Measurements from ENCODE around the gene C1QTNF7. TPM values are rescaled to one million over a fixed set of nuclear protein-coding genes. Genes with fewer than 3 reads are reported as not detected.

C1QTNF7 gene
- total RNA-seq, 1 experiment from 2014 or later: not detected

- ATAC-seq (no peak), DNase-seq (ENCODE audit: low read depth, low spot score) (no peak)
- H3K27me3 ChIP-seq (ENCODE audit: insufficient read depth, low read length): no peaks in the 10 kb centered on the region
- no peak overlapping the region for H3K9ac ChIP-seq (ENCODE audit: low read length)
- ChIA-PET RAD21 (ENCODE audit: low non-redundant PET in 1 of 2, low total read pairs in 2 of 2, uncharacterized antibody in 2 of 2, unreplicated experiment in 2 of 2) (no interaction called here), CTCF (no interaction called here), POLR2A (no interaction called here)
- H3K4me1 ChIP-seq (ENCODE audit: control insufficient read depth in 1 of 2, insufficient read depth in 2 of 2, low read length in 2 of 2): peaks cover 5 to 11% of the 10 kb centered on the region in 2 experiments
- no peak overlapping the region for H3K27ac ChIP-seq (ENCODE audit: low read depth, low read length)
- H4K20me1 ChIP-seq (ENCODE audit: insufficient read depth): no peaks in the 10 kb centered on the region
- no TSS peak for BruUV-seq (replicated peaks)
- H3K9me3 ChIP-seq (ENCODE audit: control insufficient read depth in 1 of 2, insufficient read depth in 1 of 2, low read depth in 1 of 2, low read length in 2 of 2): no peaks in the 10 kb centered on the region
- intact Hi-C loops (cut with micrococcal nuclease): no loop called here
- H3K36me3 ChIP-seq (ENCODE audit: control insufficient read depth in 1 of 2, insufficient read depth in 2 of 2, low read length in 2 of 2): 0 out of 4 replicates have a peak, but pooled peaks cover 0 to 3% of the 10 kb centered on the region in 2 experiments
- no peak for TF ChIP-seq SIN3A (IDR thresholded peaks at IDR 0.05; ENCODE audit: low read depth)
- no peak for TF ChIP-seq EZH2 (IDR thresholded peaks at IDR 0.05)
- TF ChIP-seq JUND (IDR thresholded peaks at IDR 0.05): no peak
- no peak for TF ChIP-seq TCF7L2 (IDR thresholded peaks at IDR 0.05; ENCODE audit: borderline replicate concordance, extremely low read depth, insufficient read depth, insufficient read length)
- no peak for TF ChIP-seq POLR2AphosphoS5 (IDR thresholded peaks at IDR 0.05; ENCODE audit: low read depth, low read length)
- TF ChIP-seq RAD21 (IDR thresholded peaks at IDR 0.05; ENCODE audit: low read depth): no peak
- no peak for TF ChIP-seq CEBPB (IDR thresholded peaks at IDR 0.05; ENCODE audit: low read depth)
- no peak for TF ChIP-seq ZNF274 (IDR thresholded peaks at IDR 0.05; ENCODE audit: low read depth, low read length)
- TF ChIP-seq ZFX (IDR thresholded peaks at IDR 0.05): no peak
- no peak for TF ChIP-seq REST (IDR thresholded peaks at IDR 0.05; ENCODE audit: low read depth)
- TF ChIP-seq FOSL1 (IDR thresholded peaks at IDR 0.05; ENCODE audit: low read depth): no peak
- no peak for TF ChIP-seq ATF3 (IDR thresholded peaks at IDR 0.05)
- no peak for TF ChIP-seq ZBTB33 (IDR thresholded peaks at IDR 0.05; ENCODE audit: extremely low read depth, insufficient replicate concordance, low read length)
- TF ChIP-seq EGR1 (IDR thresholded peaks at IDR 0.05; ENCODE audit: low read depth): no peak
- TF ChIP-seq EZH2phosphoT487 (IDR thresholded peaks at IDR 0.05; ENCODE audit: borderline replicate concordance): no peak
- TF ChIP-seq SP1 (IDR thresholded peaks at IDR 0.05; ENCODE audit: low read depth): no peak
- TF ChIP-seq YY1 (IDR thresholded peaks at IDR 0.05; ENCODE audit: extremely low read depth, insufficient replicate concordance, low read depth, low read length): no peak
- no peak overlapping the region for H2AFZ ChIP-seq (ENCODE audit: low read depth, low read length, poor library complexity, severe bottlenecking)
- no peaks in the 10 kb centered on the region for H3K9me2 ChIP-seq (ENCODE audit: insufficient read depth)
- no peak overlapping the region for H3K4me3 ChIP-seq (replicated peaks in 1 of 2; ENCODE audit: low read depth in 1 of 2, low read length in 2 of 2)
- no peak overlapping the region for H3K4me2 ChIP-seq (ENCODE audit: low read length)
- H3K79me2 ChIP-seq (ENCODE audit: insufficient read depth, low read length): 0 out of 2 replicates have a peak, but pooled peaks cover 7% of the 10 kb centered on the region
Observed at GRCh38 chr4:15481961-15482745, 54.3 kb downstream of the C1QTNF7 start.
